NB4 (cell line): ENCODE data around the gene INO80C.
A peak's percentile ranks its signal among the peaks of the same experiment; 100 is the strongest.

Experiments
- DNase-seq: peaks from one replicate; pipeline ENCODE4 v3.0.0; 2010; ENCODE audit warnings: low read depth
- H3K4me3 ChIP-seq: one replicate; pipeline ENCODE4 v1.5.1; 2011; ENCODE audit warnings: mild to moderate bottlenecking, low read depth, low read length, moderate library complexity
- CTCF ChIP-seq: IDR thresholded peaks from one replicate; pipeline ENCODE4 v1.5.1; 2012; ENCODE audit warnings: low read depth, low read length
- MYC ChIP-seq: IDR thresholded peaks from 2 replicates; pipeline ENCODE4 v1.6.1; 2011; ENCODE audit warnings: low read depth, low read length
- POLR2A ChIP-seq: IDR thresholded peaks from 2 replicates; pipeline ENCODE4 v1.6.1; 2011; ENCODE audit warnings: mild to moderate bottlenecking; ENCODE audit not compliant: insufficient read length; ENCODE audit errors: extremely low read depth
- TF ChIP-seq, protein P1 (sequence below): IDR thresholded peaks from 2 replicates; pipeline ENCODE4 v1.6.1; 2011; ENCODE audit warnings: low read depth, low read length

Gene INO80C

GRCh38 chr18:35451916-35452315, 45.8 kb downstream of the INO80C start:
- TF ChIP-seq CTCF (no peak), POLR2A (no peak), MYC (no peak)
- TF ChIP-seq, protein P1, sequence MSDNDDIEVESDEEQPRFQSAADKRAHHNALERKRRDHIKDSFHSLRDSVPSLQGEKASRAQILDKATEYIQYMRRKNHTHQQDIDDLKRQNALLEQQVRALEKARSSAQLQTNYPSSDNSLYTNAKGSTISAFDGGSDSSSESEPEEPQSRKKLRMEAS: no peak
- no peak for DNase-seq
- no peak overlapping the region for H3K4me3 ChIP-seq

DNA sequence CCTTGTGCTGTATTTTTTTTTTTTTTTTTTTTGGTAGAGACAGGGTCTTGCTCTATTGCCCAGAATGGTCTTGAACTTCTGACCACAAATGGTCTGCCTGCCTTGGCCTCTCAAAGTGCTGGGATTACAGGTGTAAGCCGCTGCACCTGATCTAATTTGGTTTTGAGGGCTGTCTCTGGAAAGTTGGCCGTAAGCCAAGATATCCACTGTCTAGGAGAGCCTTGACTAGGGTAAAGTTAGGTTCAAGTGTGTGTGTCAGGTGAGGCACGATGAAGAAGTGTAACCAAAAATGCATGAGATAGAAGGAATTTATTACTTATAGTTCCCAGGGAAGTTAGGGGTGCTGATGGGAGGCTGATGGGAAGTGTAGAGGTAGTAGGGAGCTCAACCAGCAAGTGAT, 46.7 kb downstream of the INO80C start:
- TF ChIP-seq CTCF (no peak), MYC (no peak), POLR2A (no peak)
- TF ChIP-seq, protein P1: no peak
- H3K4me3 ChIP-seq: no peak overlapping the region
- DNase-seq: no peak

DNA sequence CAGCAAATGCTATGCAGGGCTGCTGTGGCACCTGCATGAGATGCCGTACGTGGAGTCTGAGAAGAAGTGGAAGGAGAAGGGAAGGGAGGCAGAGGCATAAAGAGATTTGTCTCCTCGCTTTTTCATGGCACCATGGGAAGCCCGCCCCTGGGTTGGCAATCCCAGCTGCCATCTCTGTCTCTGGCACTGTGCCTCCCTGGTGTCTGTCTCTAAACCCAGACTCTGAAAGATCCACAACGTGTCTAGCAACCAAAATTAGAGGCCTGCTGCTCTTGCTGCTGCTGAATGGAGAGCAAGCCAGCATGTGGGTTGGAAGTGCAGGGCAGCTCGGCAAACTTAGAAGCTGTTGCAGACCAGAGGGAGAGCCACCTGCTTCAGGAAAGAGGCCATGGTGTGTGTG, 53.1 kb downstream of the INO80C start:
- no peak for DNase-seq
- no peak for TF ChIP-seq CTCF
- no peak for TF ChIP-seq MYC
- TF ChIP-seq, protein P1: no peak
- no peak for TF ChIP-seq POLR2A
- H3K4me3 ChIP-seq: no peak overlapping the region

GRCh38 chr18:35443847-35444246, 53.9 kb downstream of the INO80C start:
- DNase-seq: no peak
- no peak overlapping the region for H3K4me3 ChIP-seq
- TF ChIP-seq CTCF: no peak
- no peak for TF ChIP-seq MYC
- TF ChIP-seq POLR2A: no peak
- TF ChIP-seq, protein P1: no peak

DNA sequence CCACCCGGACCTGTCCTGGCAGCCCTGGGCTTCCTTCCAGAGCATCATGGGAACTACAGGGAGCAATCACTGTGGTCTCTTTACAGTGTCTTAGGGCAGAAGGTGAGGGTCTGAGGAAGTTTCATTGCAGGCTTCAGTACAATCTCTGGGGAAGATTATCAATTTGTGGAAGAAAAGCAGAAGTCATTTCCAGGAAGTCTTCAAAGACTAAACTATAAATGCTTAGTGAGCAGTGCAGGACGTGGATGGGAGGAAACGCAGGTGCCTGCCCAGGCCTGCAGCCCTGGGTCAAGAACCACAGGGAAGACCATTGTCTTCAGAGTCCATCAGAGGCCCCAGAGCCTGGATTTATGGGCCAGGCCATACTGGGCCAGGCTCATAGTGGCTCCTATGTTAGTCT, 54.3 kb downstream of the INO80C start:
- no peak overlapping the region for H3K4me3 ChIP-seq
- peak; percentile 43 for DNase-seq
- TF ChIP-seq CTCF: no peak
- no peak for TF ChIP-seq POLR2A
- no peak for TF ChIP-seq MYC
- TF ChIP-seq, protein P1: no peak

DNA sequence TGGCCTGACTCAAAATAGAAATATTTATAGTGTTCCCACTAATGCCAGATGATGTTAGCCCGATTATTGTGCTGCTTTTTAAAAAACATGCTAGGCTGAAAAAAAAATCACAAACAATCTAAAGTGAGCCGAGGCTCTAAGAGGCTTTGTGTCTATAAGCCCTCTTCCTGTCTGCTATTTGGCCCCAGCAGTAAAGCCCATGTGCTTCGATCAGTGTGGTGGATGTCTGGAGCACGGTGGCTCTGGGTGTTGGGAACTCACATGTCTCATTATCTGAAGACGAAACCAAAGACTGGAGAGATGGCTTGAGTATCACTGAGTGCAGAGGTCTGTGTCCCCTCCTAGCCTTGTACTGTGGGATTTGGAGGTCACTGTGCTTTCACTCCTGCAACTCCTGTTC, 55.1 kb downstream of the INO80C start:
- DNase-seq: no peak
- no peak for TF ChIP-seq MYC
- no peak for TF ChIP-seq POLR2A
- TF ChIP-seq CTCF: no peak
- TF ChIP-seq, protein P1: no peak
- no peak overlapping the region for H3K4me3 ChIP-seq
